ENCODE measurements around the gene NOS3. TPM values are rescaled to one million over a fixed set of nuclear protein-coding genes. Genes with fewer than 3 reads are reported as not detected.
A peak's percentile ranks its signal among the peaks of the same experiment; 100 is the strongest.

Gene NOS3
- total RNA-seq, 1 donor from 2014 or later, result 15.1 TPM

DNA sequence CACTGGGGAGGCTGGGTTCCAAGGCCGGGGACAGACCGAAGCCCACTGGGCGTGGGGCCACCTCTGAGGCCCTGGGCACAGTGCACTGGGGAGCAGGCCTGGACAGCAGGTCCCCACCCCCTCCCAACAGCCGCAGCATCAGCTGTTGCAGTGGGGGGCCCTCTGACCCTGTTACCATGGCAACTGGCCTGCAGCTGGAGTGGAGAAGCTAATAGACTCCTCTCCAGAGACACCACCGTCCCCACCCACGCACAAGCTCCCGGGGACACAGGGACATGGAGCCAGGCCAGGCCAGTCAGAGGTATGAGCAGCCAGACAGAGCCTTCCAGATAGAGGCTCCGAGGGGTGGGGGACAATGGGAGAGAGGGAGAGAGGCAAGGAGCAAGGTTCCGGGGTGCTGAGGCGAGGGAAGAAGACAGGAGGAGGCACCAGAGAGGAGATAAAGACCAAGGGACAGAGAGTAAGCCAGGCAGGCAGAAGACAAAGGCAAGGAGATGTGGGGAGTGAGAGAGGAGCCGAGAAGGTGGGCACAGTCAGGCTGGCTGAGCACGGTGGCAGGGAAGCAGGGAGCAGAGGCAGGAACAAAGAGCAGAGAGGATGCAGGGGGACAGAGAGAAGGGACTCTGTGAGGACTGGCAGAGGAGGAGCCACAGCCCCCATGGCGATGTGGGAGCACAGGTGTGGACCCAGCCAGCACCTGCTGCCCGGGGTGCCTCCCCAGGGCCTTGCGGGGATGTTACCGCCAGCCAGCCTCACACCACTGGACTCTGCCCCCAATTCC lies 19.4 kb upstream of the NOS3 start:
- Histone ChIP-seq H3K27me3 (ENCODE audit: low read depth) (peaks cover 37% of the 10 kb centered on the region), H3K4me1 (peaks cover 32% of the 10 kb centered on the region), H3K36me3 (no peaks in the 10 kb centered on the region), H3K4me3 (no peak overlapping the region), H3K9me3 (no peaks in the 10 kb centered on the region), H3K27ac (no peak overlapping the region)
- intact Hi-C loops (cut with DNase I), result no loop called here
- ATAC-seq (no peak), DNase-seq (no peak)
- TF ChIP-seq, protein P1, sequence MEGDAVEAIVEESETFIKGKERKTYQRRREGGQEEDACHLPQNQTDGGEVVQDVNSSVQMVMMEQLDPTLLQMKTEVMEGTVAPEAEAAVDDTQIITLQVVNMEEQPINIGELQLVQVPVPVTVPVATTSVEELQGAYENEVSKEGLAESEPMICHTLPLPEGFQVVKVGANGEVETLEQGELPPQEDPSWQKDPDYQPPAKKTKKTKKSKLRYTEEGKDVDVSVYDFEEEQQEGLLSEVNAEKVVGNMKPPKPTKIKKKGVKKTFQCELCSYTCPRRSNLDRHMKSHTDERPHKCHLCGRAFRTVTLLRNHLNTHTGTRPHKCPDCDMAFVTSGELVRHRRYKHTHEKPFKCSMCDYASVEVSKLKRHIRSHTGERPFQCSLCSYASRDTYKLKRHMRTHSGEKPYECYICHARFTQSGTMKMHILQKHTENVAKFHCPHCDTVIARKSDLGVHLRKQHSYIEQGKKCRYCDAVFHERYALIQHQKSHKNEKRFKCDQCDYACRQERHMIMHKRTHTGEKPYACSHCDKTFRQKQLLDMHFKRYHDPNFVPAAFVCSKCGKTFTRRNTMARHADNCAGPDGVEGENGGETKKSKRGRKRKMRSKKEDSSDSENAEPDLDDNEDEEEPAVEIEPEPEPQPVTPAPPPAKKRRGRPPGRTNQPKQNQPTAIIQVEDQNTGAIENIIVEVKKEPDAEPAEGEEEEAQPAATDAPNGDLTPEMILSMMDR (IDR thresholded peaks at IDR 0.05), result no peak

DNA sequence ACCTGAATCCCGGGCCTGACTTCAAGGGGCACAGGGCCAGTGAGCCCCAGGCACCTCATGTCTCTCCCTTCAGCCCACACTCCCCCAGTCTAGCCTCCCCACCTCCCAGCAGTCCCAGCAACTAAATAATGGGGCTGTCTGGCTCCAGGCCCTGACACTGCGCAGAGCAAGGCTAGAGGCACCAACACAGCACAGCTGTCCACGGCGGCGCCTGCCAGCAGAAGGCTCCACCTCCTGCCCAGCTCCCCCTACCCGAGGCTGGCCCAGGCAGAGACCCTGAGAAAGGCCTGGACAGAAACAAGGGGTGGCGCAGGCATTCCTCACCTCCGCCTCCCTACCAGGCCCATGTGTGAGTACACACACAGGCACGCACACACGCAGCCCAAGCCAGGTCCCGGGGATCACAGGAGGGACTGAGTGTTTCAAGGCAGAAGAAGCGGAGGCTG lies 18.8 kb upstream of the NOS3 start:
- Histone ChIP-seq H3K9me3 (no peaks in the 10 kb centered on the region), H3K4me1 (peaks cover 31% of the 10 kb centered on the region), H3K27ac (no peak overlapping the region), H3K4me3 (no peak overlapping the region), H3K36me3 (no peaks in the 10 kb centered on the region), H3K27me3 (ENCODE audit: low read depth) (peaks cover 40% of the 10 kb centered on the region)
- TF ChIP-seq, protein P1 (IDR thresholded peaks at IDR 0.05), result no peak
- ATAC-seq, result peak; percentile 17 to 23
- DNase-seq, result no peak
- intact Hi-C loops (cut with DNase I), result no loop called here

DNA sequence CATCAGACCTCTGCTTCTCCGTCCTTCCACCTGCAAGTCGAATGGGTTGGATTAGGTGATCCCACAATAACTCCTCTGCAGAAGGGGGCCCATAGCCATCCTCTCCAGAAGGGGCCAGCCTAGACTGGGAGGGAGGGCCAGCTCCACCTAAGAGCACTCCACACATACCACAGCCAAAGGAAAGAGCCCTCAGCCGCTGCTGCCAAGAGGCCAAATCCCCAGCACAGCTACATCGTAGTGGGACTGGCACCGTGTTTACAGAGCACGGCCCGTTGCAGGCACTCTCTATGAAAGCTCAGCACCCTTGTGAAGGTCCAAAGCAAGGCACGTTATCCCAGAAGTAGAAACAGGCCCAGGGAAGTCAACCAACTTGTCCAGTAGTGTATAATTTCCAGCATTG lies 18.1 kb upstream of the NOS3 start:
- TF ChIP-seq, protein P1 (IDR thresholded peaks at IDR 0.05), result no peak
- DNase-seq (no peak), ATAC-seq (peak in 1 of 2 donors; percentile 32)
- Histone ChIP-seq H3K27me3 (ENCODE audit: low read depth) (peaks cover 47% of the 10 kb centered on the region), H3K9me3 (no peaks in the 10 kb centered on the region), H3K27ac (no peak overlapping the region), H3K4me3 (no peak overlapping the region), H3K4me1 (peaks cover 29% of the 10 kb centered on the region), H3K36me3 (no peaks in the 10 kb centered on the region)
- intact Hi-C loops (cut with DNase I), result no loop called here

DNA sequence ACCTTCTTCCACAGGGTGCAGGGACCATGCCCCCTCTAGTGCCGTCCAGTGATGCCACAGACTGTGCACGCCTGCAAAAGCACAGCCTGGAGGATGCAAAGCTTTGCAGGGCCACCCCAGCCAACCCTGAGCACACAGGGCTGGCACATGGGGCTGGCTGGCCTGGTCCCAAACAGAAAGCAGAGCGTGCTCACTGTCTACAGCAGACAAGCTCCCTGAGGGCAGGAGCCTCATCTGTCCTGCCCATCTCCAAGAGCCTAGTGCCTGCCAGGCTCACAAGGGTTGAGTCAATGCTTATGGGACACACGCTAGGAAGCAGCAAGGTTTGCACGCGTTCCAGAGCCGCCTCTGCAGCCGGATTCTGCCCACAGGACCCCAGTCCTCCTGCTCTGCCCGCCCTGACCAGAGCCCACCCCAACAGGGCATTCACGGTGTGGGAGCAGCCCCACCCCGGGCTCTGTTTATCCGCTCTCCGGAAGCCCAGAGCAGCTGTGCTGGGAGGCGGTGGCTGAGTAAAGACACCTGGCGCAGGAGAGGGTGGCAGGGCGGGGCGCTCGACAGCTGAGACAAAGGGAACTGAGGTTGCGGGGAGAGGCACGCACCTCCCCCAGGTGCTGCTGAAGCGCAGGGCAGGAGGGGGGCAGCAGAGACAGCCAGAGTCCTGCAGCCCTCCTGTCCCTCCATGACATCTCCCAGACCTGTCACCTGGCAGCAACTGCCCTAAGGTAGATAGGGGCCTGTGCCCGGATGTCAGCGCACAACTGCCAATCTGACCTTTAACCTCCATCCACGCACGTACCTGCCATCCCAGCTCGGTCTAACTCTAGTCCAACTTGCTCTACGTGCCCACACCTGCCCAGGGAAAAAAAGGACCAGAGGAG lies 17.0 kb upstream of the NOS3 start:
- Histone ChIP-seq H3K27me3 (ENCODE audit: low read depth) (peaks cover 48% of the 10 kb centered on the region), H3K36me3 (no peaks in the 10 kb centered on the region), H3K4me1 (peaks cover 24% of the 10 kb centered on the region), H3K27ac (no peak overlapping the region), H3K9me3 (no peaks in the 10 kb centered on the region), H3K4me3 (peak overlapping the region; percentile 54)
- intact Hi-C loops (cut with DNase I), result no loop called here
- TF ChIP-seq, protein P1 (IDR thresholded peaks at IDR 0.05), result no peak
- no peak for ATAC-seq
- no peak for DNase-seq

DNA sequence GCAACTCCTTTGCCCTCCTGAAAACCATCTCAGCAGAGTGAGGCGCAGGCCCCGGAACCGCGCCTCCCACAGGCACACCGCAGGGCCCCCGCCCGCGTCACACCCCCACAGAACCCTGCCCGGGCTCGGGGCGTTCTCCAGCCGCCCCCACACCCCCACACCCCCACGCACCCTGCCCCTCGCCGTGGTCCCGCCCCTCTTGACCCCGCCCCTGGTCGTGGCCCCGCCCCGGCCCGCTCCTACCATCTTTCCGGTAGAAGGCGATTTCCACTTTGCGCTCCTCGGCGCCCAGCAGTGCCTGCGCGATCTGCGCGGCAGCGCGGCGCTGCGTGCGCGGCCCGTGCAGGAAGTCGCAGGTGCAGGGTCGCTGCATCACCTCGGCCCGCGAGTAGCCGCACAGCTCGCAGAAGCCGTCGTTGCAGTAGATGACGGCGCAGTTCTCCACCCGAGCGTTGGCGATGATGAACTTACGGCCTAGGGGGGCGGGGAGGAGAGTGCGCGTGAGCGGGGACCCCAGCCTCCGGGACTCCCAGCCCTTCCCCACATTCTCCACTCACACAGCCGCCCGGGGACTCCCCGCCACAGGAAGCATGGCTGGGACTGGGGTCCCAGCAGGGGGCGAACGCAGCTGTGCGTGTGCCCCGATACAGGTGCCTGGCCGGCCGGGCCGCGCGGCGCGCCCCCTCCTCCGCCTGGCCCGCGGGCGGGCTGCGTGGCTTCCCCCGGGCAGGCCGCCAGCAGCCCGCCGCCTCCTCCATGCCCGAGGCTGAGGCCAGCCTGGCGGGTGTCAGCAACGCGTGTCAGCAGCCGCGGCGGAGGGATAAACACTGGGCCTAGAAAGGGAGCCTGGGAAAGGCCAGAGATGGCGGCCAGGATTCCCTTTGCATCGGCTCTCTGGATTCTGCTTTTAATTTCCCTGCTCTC lies 16.1 kb upstream of the NOS3 start:
- Histone ChIP-seq H3K4me3 (peak overlapping the region; percentile 54), H3K27ac (peak overlapping the region; percentile 48), H3K36me3 (no peaks in the 10 kb centered on the region), H3K9me3 (no peaks in the 10 kb centered on the region), H3K4me1 (peaks cover 15% of the 10 kb centered on the region), H3K27me3 (ENCODE audit: low read depth) (peaks cover 56% of the 10 kb centered on the region)
- intact Hi-C loops (cut with DNase I), result no loop called here
- no peak for DNase-seq
- ATAC-seq, result peak; percentile 55 to 58
- TF ChIP-seq, protein P1 (IDR thresholded peaks at IDR 0.05), result no peak

Measured in lower lobe of right lung (tissue), 2 donors.